SKM-1 treated with dmso at 0.1 percent for 144 hours (cell line): ENCODE measurements around the gene UCMA.

Experiments
- DNase-seq: peaks from one replicate; lab custom pipeline; 2025; ENCODE audit not compliant: unreplicated experiment; lab: John Stamatoyannopoulos, UW

The UCMA gene

GRCh38 chr10:13189961-13190360 is 44.2 kb downstream of the UCMA start:
- no peak for DNase-seq

- no peak for DNase-seq
Observed at GRCh38 chr10:13188593-13188992, 45.6 kb downstream of the UCMA start.

- no peak for DNase-seq
Observed at GRCh38 chr10:13187135-13187534, 47.0 kb downstream of the UCMA start.

GRCh38 chr10:13184730-13185514 is 49.3 kb downstream of the UCMA start:
- no peak for DNase-seq

- DNase-seq, result no peak
Observed at GRCh38 chr10:13184276-13184675, 49.9 kb downstream of the UCMA start.

- no peak for DNase-seq
Observed at GRCh38 chr10:13183625-13184024, 50.5 kb downstream of the UCMA start.

- DNase-seq, result no peak
Observed at GRCh38 chr10:13182424-13182823, 51.8 kb downstream of the UCMA start.

- no peak for DNase-seq
Observed at GRCh38 chr10:13180788-13181187, 53.4 kb downstream of the UCMA start.

- no peak for DNase-seq
Observed at GRCh38 chr10:13173616-13174015, 60.6 kb downstream of the UCMA start.
